Left colon (tissue), 2 donors: ENCODE measurements around the gene RFX2. TPM values are rescaled to one million over a fixed set of nuclear protein-coding genes. Genes with fewer than 3 reads are reported as not detected.

Experiments used
- ATAC-seq: fragments of 200-7000 bp; cut with Tn5 transposase; one replicate; pipeline ENCODE4 v1.9.1; 2020; ENCODE audit warnings: mild to moderate bottlenecking, moderate library complexity
- DNase-seq, 2 donors: peaks; one replicate each; pipeline ENCODE4 v3.0.0-alpha.2; 2020
- intact Hi-C, 2 donors: fragments of 100-400 bp; cut with DNase I in 1 of 2; cut with micrococcal nuclease in 1 of 2; formaldehyde crosslinking; loops; one replicate each; pipeline versions ENCODE4 v1.11.2 to v1.14.0; 2022; cut with DNase I, micrococcal nuclease
- total RNA-seq, 2 donors: library from RNA; stranded (reverse); fragmentation: NEBNext Ultra II Directional; extraction: Animal tissue kit (Norgen Biotek cat#: 25700); gene quantifications; one replicate each; pipeline ENCODE4 v1.2.1, GENCODE V29; 2021
- donor health status: DM: no; HTN: no; CAD: no.
- donor health status: DM: yes; HTN: yes; CAD: no.

The RFX2 gene
- total RNA-seq, 2 donors from 2014 or later: 6.6 to 8.5 TPM

- ATAC-seq (no peak), DNase-seq (no peak)
These were observed 150.0 kb downstream of the RFX2 start for GRCh38 chr19:5960005-5961001.

GRCh38 chr19:5959260-5960004 lies 150.9 kb downstream of the RFX2 start:
- DNase-seq (no peak), ATAC-seq (no peak)
- intact Hi-C loops: no loop called here

More at GRCh38 chr19:5960005-5961001, 150.0 kb downstream of the RFX2 start:
- intact Hi-C loops: no loop called here

- no peak for DNase-seq
- no peak for ATAC-seq
- intact Hi-C loops: no loop called here
These were observed 151.5 kb downstream of the RFX2 start for GRCh38 chr19:5958851-5959122.

- no peak for ATAC-seq
- DNase-seq: no peak
- intact Hi-C loops: no loop called here
These were observed 152.0 kb downstream of the RFX2 start for GRCh38 chr19:5958074-5958850.

GRCh38 chr19:5957170-5957569 lies 153.1 kb downstream of the RFX2 start:
- ATAC-seq (peak; percentile 39), DNase-seq (no peak)
- intact Hi-C loops: no loop called here

- DNase-seq (no peak), ATAC-seq (no peak)
- intact Hi-C loops: no loop called here
These were observed 153.6 kb downstream of the RFX2 start for GRCh38 chr19:5956728-5957127.

- ATAC-seq (no peak), DNase-seq (no peak)
- intact Hi-C loops: no loop called here
These were observed 154.0 kb downstream of the RFX2 start for GRCh38 chr19:5956323-5956722.

- ATAC-seq: no peak
- intact Hi-C loops: no loop called here
- DNase-seq: no peak
These were observed 154.7 kb downstream of the RFX2 start for GRCh38 chr19:5955636-5955935.

- DNase-seq (no peak), ATAC-seq (no peak)
- intact Hi-C loops: no loop called here
These were observed 156.0 kb downstream of the RFX2 start for GRCh38 chr19:5954293-5954692.

GRCh38 chr19:5953680-5954213 lies 156.6 kb downstream of the RFX2 start:
- ATAC-seq (no peak), DNase-seq (no peak)
- intact Hi-C loops: no loop called here

- intact Hi-C loops: no loop called here
- DNase-seq (no peak), ATAC-seq (no peak)
These were observed 157.2 kb downstream of the RFX2 start for GRCh38 chr19:5953030-5953589.

GRCh38 chr19:5952193-5953029 lies 157.9 kb downstream of the RFX2 start:
- ATAC-seq (no peak), DNase-seq (no peak)
- intact Hi-C loops: no loop called here

GRCh38 chr19:5951338-5951861 lies 158.9 kb downstream of the RFX2 start:
- ATAC-seq (peak; percentile 55), DNase-seq (peak in 1 of 2 donors; percentile 41)
- intact Hi-C loops: no loop called here

GRCh38 chr19:5950741-5951140 lies 159.6 kb downstream of the RFX2 start:
- no peak for ATAC-seq
- no peak for DNase-seq
- intact Hi-C loops: no loop called here

- intact Hi-C loops: no loop called here
- DNase-seq: no peak
- no peak for ATAC-seq
These were observed 160.5 kb downstream of the RFX2 start for GRCh38 chr19:5949792-5950305.

- intact Hi-C loops: no loop called here
- ATAC-seq: no peak
- DNase-seq: peak in 1 of 2 donors; percentile 54
These were observed 161.3 kb downstream of the RFX2 start for GRCh38 chr19:5948752-5949564.

GRCh38 chr19:5947435-5947834 lies 162.9 kb downstream of the RFX2 start:
- ATAC-seq: peak; percentile 33

More at GRCh38 chr19:5947435-5947834, 162.9 kb downstream of the RFX2 start:
- peak; percentile 34 to 76 for DNase-seq
- intact Hi-C loops: no loop called here
